Tibial nerve (tissue), 3 donors: ENCODE results near the gene CDC42EP3.

Experiments
- POLR2A ChIP-seq, 2 donors: fragments of 450-650 bp; IDR thresholded peaks; one replicate each; pipeline ENCODE4 v1.6.1; 2017; ENCODE audit warnings: antibody characterized with exemption in 2 of 2, mild to moderate bottlenecking in 2 of 2, moderate library complexity in 2 of 2
- TF ChIP-seq, protein P1 (sequence below), 5 experiments: fragments of 200-600 bp in 3 of 5; fragments of 450-650 bp in 2 of 5; sonication (generic) in 3 of 5; IDR thresholded peaks; one replicate each; pipeline ENCODE4 v1.5.1; 2016 to 2019; ENCODE audit warnings: antibody characterized with exemption in 5 of 5, mild to moderate bottlenecking in 3 of 5, moderate library complexity in 2 of 5

DNA sequence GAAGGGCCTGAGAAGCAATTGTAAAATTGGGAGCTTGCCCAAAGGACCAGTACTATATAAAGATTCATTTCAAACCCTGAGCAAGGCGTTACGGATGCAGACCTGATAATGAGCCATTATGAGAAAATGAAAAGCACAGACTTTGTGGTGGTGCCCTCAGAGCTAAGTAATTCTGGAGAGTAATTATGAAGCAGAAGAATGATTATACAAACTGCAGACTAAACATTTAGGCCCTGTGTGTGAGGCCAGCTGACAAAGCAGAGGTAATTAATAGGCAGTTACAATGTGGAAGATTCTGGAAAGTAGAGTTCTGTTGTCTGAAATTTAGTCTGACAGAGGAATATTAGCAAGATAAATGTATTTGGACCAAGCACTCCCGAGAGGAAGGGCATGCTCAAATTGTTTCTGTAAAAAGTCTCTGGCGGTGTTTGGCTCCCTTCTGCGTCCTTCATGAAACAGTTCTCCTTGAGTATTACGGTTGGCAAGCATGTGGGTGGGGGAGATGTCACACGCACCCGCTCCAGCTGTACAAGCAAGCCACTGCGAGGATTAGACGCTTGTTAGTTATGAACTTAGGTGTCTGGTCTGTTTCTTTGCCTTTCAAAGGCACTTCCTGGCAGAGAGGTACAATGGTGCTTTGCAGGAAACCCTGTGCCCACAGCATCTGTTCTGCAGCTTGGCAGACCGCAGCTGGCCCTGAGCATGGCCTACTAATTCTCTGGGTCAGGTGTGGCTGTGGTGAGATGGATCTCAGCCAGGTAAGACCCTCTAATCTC lies 45.5 kb downstream of the CDC42EP3 start:
- TF ChIP-seq, protein P1, sequence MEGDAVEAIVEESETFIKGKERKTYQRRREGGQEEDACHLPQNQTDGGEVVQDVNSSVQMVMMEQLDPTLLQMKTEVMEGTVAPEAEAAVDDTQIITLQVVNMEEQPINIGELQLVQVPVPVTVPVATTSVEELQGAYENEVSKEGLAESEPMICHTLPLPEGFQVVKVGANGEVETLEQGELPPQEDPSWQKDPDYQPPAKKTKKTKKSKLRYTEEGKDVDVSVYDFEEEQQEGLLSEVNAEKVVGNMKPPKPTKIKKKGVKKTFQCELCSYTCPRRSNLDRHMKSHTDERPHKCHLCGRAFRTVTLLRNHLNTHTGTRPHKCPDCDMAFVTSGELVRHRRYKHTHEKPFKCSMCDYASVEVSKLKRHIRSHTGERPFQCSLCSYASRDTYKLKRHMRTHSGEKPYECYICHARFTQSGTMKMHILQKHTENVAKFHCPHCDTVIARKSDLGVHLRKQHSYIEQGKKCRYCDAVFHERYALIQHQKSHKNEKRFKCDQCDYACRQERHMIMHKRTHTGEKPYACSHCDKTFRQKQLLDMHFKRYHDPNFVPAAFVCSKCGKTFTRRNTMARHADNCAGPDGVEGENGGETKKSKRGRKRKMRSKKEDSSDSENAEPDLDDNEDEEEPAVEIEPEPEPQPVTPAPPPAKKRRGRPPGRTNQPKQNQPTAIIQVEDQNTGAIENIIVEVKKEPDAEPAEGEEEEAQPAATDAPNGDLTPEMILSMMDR (IDR thresholded peaks at IDR 0.05): no peak
- no peak for TF ChIP-seq POLR2A (IDR thresholded peaks at IDR 0.05)
